Panc1 (cell line): ENCODE measurements around the gene SERHL2. TPM values are rescaled to one million over a fixed set of nuclear protein-coding genes. Genes with fewer than 3 reads are reported as not detected.

Source experiments
- ATAC-seq: fragments of 200-7000 bp; cut with Tn5 transposase; 2 replicates; pipeline ENCODE4 v1.9.1; 2020; ENCODE audit warnings: mild to moderate bottlenecking, moderate library complexity
- BruUV-seq: library from RNA; stranded (reverse); fragments of 400-500 nt; replicated peaks from 2 replicates; lab custom pipeline; 2021; lab: Mats Ljungman, UMichigan
- CTCF ChIA-PET: fragments of 300-600 bp; sonication (Branson Sonifier 250); formaldehyde crosslinking; loops from one replicate; lab custom pipeline; 2022; ENCODE audit warnings: antibody characterized with exemption; lab: Charles Lee
- POLR2A ChIA-PET: fragments of 300-600 bp; sonication (Branson Sonifier 250); formaldehyde crosslinking; loops from one replicate; lab custom pipeline; 2022; ENCODE audit warnings: antibody characterized with exemption; lab: Charles Lee
- DNase-seq: peaks from one replicate; pipeline ENCODE4 v3.0.0-alpha.2; 2010; ENCODE audit warnings: low read depth, low spot score
- H3K27ac ChIP-seq: 2 replicates; pipeline ENCODE4 v1.5.1; 2011; ENCODE audit warnings: mild to moderate bottlenecking, low read length, inconsistent platforms
- H3K27me3 ChIP-seq: fragments of 200-500 bp; sonication (Bioruptor generic); 2 replicates; pipeline ENCODE4 v1.6.0; 2014; ENCODE audit warnings: low read length, inconsistent platforms; ENCODE audit not compliant: control insufficient read depth, insufficient read depth
- H3K36me3 ChIP-seq: fragments of 200-500 bp; sonication (Bioruptor generic); 2 replicates; pipeline ENCODE4 v1.5.1; 2014; ENCODE audit warnings: inconsistent platforms, mild to moderate bottlenecking, low read length, moderate library complexity; ENCODE audit not compliant: control insufficient read depth, insufficient read depth
- H3K4me1 ChIP-seq: 2 replicates; pipeline ENCODE4 v1.5.1; 2011; ENCODE audit warnings: inconsistent platforms, mild to moderate bottlenecking, low read length, moderate library complexity; ENCODE audit not compliant: control insufficient read depth, insufficient read depth
- H3K4me3 ChIP-seq, 2 experiments: 2 replicates each; pipeline ENCODE4 v1.5.1; 2011 to 2012; ENCODE audit warnings: low read depth in 2 of 2, low read length in 2 of 2, mild to moderate bottlenecking in 2 of 2, inconsistent platforms in 1 of 2, moderate library complexity in 1 of 2
- H3K9me3 ChIP-seq: fragments of 200-500 bp; sonication (Bioruptor generic); 2 replicates; pipeline ENCODE4 v1.5.1; 2014; ENCODE audit warnings: low read depth, mild to moderate bottlenecking, inconsistent platforms, low read length, moderate library complexity; ENCODE audit not compliant: control insufficient read depth, insufficient read depth
- POLR2AphosphoS5 ChIP-seq: IDR thresholded peaks from 2 replicates; pipeline ENCODE4 v1.6.1; 2012; ENCODE audit warnings: mild to moderate bottlenecking, low read depth, low read length, moderate library complexity
- SIN3A ChIP-seq: IDR thresholded peaks from 2 replicates; pipeline ENCODE4 v1.6.1; 2012; ENCODE audit warnings: low read depth, mild to moderate bottlenecking, low read length, moderate library complexity, borderline replicate concordance; ENCODE audit not compliant: insufficient read depth
- TCF7L2 ChIP-seq: IDR thresholded peaks from 2 replicates; pipeline ENCODE4 v1.6.1; 2011; ENCODE audit warnings: mild to moderate bottlenecking, low read depth, low read length, inconsistent platforms
- in situ Hi-C: cut with HindIII; loops from 2 replicates; pipeline ENCODE4 v1.10.0; 2016; ENCODE audit warnings: low sequenced_read_pairs, low pct_unique_long_range_greater_than_20kb
- intact Hi-C: fragments of 100-400 bp; cut with micrococcal nuclease; formaldehyde crosslinking; loops from one replicate; pipeline ENCODE4 v1.10.0; 2022; ENCODE audit not compliant: unreplicated experiment
- total RNA-seq: library from RNA; stranded (reverse); gene quantifications from one replicate; pipeline ENCODE4 v1.2.1, GENCODE V29; 2021; ENCODE audit not compliant: unreplicated experiment
- TF ChIP-seq, protein P1 (sequence below): fragments of 450-650 bp; IDR thresholded peaks from 2 replicates; pipeline ENCODE4 v1.5.1; 2017; ENCODE audit warnings: mild to moderate bottlenecking
- TF ChIP-seq, protein P2 (sequence below), 2 experiments: IDR thresholded peaks; 2 replicates each; pipeline ENCODE4 v1.6.1; 2011 to 2012; ENCODE audit warnings: low read depth in 2 of 2, control low read depth in 1 of 2, low read length in 1 of 2, mild to moderate bottlenecking in 1 of 2, moderate library complexity in 1 of 2; ENCODE audit not compliant: insufficient read depth in 1 of 2

SERHL2 gene
- total RNA-seq, 1 experiment from 2014 or later: 1.6 TPM

DNA sequence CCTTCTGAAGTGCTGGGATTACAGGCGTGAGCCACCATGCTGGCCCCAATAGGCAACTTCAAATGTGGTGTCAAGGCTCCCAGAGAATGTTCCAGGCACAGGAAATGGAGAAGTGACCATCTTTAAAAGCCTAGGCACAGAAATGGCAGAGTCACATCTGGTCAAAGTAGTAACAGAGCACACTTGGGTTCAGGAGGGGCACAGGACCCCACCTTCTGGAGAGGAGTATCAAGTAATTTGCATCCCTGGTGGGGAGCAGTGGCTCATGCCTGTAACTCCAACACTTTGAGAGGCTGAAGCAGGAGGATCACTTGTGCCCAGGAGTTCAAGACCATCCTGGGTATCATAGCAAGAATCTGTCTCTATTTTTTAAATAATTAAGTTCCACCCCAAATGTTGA is 29.2 kb downstream of the SERHL2 start:
- H3K27ac ChIP-seq: no peak overlapping the region
- DNase-seq: no peak
- no peaks in the 10 kb centered on the region for H3K9me3 ChIP-seq
- ChIA-PET CTCF (no interaction called here), POLR2A (no interaction called here)
- no peaks in the 10 kb centered on the region for H3K27me3 ChIP-seq
- ATAC-seq: no peak
- intact Hi-C loops (no loop called here), in situ Hi-C loops (no loop called here)
- no TSS peak for BruUV-seq
- no peaks in the 10 kb centered on the region for H3K4me1 ChIP-seq
- no peak overlapping the region for H3K4me3 ChIP-seq
- H3K36me3 ChIP-seq: no peaks in the 10 kb centered on the region; the same call in 1 of the 2 replicates
- TF ChIP-seq TCF7L2 (no peak), POLR2AphosphoS5 (no peak), SIN3A (no peak)
- TF ChIP-seq, protein P1, sequence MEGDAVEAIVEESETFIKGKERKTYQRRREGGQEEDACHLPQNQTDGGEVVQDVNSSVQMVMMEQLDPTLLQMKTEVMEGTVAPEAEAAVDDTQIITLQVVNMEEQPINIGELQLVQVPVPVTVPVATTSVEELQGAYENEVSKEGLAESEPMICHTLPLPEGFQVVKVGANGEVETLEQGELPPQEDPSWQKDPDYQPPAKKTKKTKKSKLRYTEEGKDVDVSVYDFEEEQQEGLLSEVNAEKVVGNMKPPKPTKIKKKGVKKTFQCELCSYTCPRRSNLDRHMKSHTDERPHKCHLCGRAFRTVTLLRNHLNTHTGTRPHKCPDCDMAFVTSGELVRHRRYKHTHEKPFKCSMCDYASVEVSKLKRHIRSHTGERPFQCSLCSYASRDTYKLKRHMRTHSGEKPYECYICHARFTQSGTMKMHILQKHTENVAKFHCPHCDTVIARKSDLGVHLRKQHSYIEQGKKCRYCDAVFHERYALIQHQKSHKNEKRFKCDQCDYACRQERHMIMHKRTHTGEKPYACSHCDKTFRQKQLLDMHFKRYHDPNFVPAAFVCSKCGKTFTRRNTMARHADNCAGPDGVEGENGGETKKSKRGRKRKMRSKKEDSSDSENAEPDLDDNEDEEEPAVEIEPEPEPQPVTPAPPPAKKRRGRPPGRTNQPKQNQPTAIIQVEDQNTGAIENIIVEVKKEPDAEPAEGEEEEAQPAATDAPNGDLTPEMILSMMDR: no peak
- TF ChIP-seq, protein P2, sequence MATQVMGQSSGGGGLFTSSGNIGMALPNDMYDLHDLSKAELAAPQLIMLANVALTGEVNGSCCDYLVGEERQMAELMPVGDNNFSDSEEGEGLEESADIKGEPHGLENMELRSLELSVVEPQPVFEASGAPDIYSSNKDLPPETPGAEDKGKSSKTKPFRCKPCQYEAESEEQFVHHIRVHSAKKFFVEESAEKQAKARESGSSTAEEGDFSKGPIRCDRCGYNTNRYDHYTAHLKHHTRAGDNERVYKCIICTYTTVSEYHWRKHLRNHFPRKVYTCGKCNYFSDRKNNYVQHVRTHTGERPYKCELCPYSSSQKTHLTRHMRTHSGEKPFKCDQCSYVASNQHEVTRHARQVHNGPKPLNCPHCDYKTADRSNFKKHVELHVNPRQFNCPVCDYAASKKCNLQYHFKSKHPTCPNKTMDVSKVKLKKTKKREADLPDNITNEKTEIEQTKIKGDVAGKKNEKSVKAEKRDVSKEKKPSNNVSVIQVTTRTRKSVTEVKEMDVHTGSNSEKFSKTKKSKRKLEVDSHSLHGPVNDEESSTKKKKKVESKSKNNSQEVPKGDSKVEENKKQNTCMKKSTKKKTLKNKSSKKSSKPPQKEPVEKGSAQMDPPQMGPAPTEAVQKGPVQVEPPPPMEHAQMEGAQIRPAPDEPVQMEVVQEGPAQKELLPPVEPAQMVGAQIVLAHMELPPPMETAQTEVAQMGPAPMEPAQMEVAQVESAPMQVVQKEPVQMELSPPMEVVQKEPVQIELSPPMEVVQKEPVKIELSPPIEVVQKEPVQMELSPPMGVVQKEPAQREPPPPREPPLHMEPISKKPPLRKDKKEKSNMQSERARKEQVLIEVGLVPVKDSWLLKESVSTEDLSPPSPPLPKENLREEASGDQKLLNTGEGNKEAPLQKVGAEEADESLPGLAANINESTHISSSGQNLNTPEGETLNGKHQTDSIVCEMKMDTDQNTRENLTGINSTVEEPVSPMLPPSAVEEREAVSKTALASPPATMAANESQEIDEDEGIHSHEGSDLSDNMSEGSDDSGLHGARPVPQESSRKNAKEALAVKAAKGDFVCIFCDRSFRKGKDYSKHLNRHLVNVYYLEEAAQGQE (IDR thresholded peaks at IDR 0.05; ENCODE audit: insufficient read depth in 1 of 2, low read depth in 2 of 2, low read length in 1 of 2): no peak

DNA sequence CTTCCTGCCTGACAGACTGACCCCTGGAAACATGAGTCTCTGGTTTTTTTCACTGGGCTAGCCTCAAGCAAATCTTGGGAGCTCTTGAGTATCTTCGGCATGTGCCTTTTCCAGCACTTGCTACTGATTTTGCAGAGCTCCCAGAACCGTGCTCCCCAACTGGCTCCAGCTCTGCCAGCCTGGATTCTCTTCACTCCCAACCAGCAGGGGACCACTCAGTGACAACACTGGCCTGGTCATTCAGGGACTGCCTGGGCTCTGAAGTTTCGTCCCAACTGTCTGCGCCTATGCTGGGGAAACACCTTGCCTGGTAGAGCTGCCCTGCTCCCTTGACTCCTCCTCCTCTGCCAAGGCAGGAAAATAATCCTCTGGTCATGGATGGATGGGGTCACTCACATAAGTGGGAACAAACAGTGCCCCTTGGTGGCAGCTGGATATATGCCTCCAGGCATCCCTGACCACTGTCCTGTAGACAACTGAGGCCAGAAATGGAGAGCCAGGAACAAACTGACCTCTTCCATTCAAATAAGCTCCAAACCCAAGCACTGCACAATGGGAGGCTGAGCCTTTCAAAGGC is 30.7 kb downstream of the SERHL2 start:
- ATAC-seq (no peak), DNase-seq (no peak)
- Histone ChIP-seq H3K9me3 (no peaks in the 10 kb centered on the region), H3K4me1 (no peaks in the 10 kb centered on the region), H3K36me3 (no peaks in the 10 kb centered on the region; the same call in 1 of the 2 replicates), H3K27ac (no peak overlapping the region), H3K4me3 (no peak overlapping the region), H3K27me3 (no peaks in the 10 kb centered on the region)
- ChIA-PET CTCF (no interaction called here), POLR2A (interaction anchor here (0.6 kb wide), 1 partner anchor 44 kb away, joined by 3 read pairs; no protein-coding TSS in a partner anchor)
- no TSS peak for BruUV-seq
- TF ChIP-seq, protein P1: no peak
- no peak for TF ChIP-seq TCF7L2
- TF ChIP-seq, protein P2 (IDR thresholded peaks at IDR 0.05; ENCODE audit: insufficient read depth in 1 of 2, low read depth in 2 of 2, low read length in 1 of 2): no peak
- no peak for TF ChIP-seq SIN3A
- no peak for TF ChIP-seq POLR2AphosphoS5
- in situ Hi-C loops (no loop called here), intact Hi-C loops (no loop called here)
